GM23338 (cell line): ENCODE measurements around the gene KIF22.

ENCODE experiments used
- CREB1 ChIP-seq: fragments of 250-450 bp; sonication (Bioruptor Pico); IDR thresholded peaks from 2 replicates; pipeline ENCODE4 v1.5.0; 2020; ENCODE audit warnings: low read depth, mild to moderate bottlenecking, moderate library complexity
- CTCF ChIP-seq, 2 experiments: fragments of 200-600 bp in 1 of 2; sonication (generic) in 1 of 2; conservative IDR thresholded peaks; 2 replicates each; pipeline versions ENCODE4 v1.5.1 to v1.6.1; 2016 to 2017; ENCODE audit warnings: antibody characterized with exemption in 2 of 2, low read depth in 2 of 2, mild to moderate bottlenecking in 2 of 2, moderate library complexity in 1 of 2
- EZH2 ChIP-seq: fragments of 200-600 bp; sonication (generic); IDR thresholded peaks from one replicate; pipeline ENCODE4 v1.8.0; 2017; ENCODE audit warnings: antibody characterized with exemption, mild to moderate bottlenecking, low read depth; ENCODE audit not compliant: unreplicated experiment
- EZH2phosphoT487 ChIP-seq: fragments of 200-600 bp; sonication (generic); IDR thresholded peaks from one replicate; pipeline ENCODE4 v1.8.1; 2018; ENCODE audit warnings: antibody characterized with exemption; ENCODE audit not compliant: unreplicated experiment
- JUNB ChIP-seq: IDR thresholded peaks from one replicate; pipeline ENCODE4 v1.6.1; 2016; ENCODE audit warnings: antibody characterized with exemption; ENCODE audit not compliant: unreplicated experiment
- POLR2AphosphoS5 ChIP-seq: IDR thresholded peaks from 2 replicates; pipeline ENCODE4 v1.6.1; 2016; ENCODE audit warnings: antibody characterized with exemption, low read depth
- REST ChIP-seq: IDR thresholded peaks from one replicate; pipeline ENCODE4 v1.6.1; 2018; ENCODE audit warnings: antibody characterized with exemption; ENCODE audit not compliant: unreplicated experiment
- STAT1 ChIP-seq: IDR thresholded peaks from one replicate; pipeline ENCODE4 v1.6.1; 2016; ENCODE audit warnings: antibody characterized with exemption; ENCODE audit not compliant: unreplicated experiment
- ZNF331 ChIP-seq: fragments of 250-450 bp; sonication (Bioruptor Pico); IDR thresholded peaks from 2 replicates; pipeline ENCODE4 v1.5.0; 2020; ENCODE audit warnings: low read depth, mild to moderate bottlenecking, moderate library complexity

GRCh38 chr16:29756654-29757053 is 33.9 kb upstream of the KIF22 start:
- TF ChIP-seq CTCF (conservative IDR thresholded peaks at IDR 0.05; ENCODE audit: low read depth in 2 of 2): no peak
- no peak for TF ChIP-seq EZH2
- TF ChIP-seq POLR2AphosphoS5: no peak
- no peak for TF ChIP-seq EZH2phosphoT487
- no peak for TF ChIP-seq CREB1 (CRISPR knock-in tag)
- no peak for TF ChIP-seq JUNB
- no peak for TF ChIP-seq REST
- no peak for TF ChIP-seq STAT1
- TF ChIP-seq ZNF331 (CRISPR knock-in tag): no peak
